Endothelial cell of umbilical vein (primary cell): ENCODE results near the gene BST2.

Experiments used
- EZH2 ChIP-seq: IDR thresholded peaks from 2 replicates; pipeline ENCODE4 v1.6.1; 2012; ENCODE audit warnings: borderline replicate concordance, low read depth, mild to moderate bottlenecking, moderate library complexity, low read length, inconsistent platforms; ENCODE audit not compliant: severe bottlenecking
- FOS ChIP-seq: IDR thresholded peaks from 2 replicates; pipeline ENCODE4 v1.6.1; 2011; ENCODE audit warnings: mild to moderate bottlenecking, low read length, moderate library complexity, borderline replicate concordance; ENCODE audit not compliant: insufficient read depth
- POLR2A ChIP-seq: IDR thresholded peaks from 2 replicates; pipeline ENCODE4 v1.6.1; 2012; ENCODE audit warnings: low read depth, mild to moderate bottlenecking, control low read depth, low read length
- POLR2AphosphoS5 ChIP-seq: IDR thresholded peaks from 2 replicates; pipeline ENCODE4 v1.6.1; 2012; ENCODE audit warnings: low read depth, mild to moderate bottlenecking, control low read depth, low read length, moderate library complexity; ENCODE audit not compliant: insufficient read depth
- TF ChIP-seq, protein P1 (sequence below), 2 donors: IDR thresholded peaks; 1 replicate in 1 of 2; 2 replicates in 1 of 2; pipeline ENCODE4 v1.5.1; 2011; ENCODE audit warnings: low read length in 2 of 2, mild to moderate bottlenecking in 2 of 2, moderate library complexity in 2 of 2, control low read depth in 1 of 2, inconsistent platforms in 1 of 2, low read depth in 1 of 2; ENCODE audit not compliant: insufficient read depth in 1 of 2; ENCODE audit errors: extremely low read depth in 1 of 2
- TF ChIP-seq, protein P2 (sequence below): IDR thresholded peaks from 2 replicates; pipeline ENCODE4 v1.6.1; 2011; ENCODE audit not compliant: insufficient read depth, insufficient read length

DNA sequence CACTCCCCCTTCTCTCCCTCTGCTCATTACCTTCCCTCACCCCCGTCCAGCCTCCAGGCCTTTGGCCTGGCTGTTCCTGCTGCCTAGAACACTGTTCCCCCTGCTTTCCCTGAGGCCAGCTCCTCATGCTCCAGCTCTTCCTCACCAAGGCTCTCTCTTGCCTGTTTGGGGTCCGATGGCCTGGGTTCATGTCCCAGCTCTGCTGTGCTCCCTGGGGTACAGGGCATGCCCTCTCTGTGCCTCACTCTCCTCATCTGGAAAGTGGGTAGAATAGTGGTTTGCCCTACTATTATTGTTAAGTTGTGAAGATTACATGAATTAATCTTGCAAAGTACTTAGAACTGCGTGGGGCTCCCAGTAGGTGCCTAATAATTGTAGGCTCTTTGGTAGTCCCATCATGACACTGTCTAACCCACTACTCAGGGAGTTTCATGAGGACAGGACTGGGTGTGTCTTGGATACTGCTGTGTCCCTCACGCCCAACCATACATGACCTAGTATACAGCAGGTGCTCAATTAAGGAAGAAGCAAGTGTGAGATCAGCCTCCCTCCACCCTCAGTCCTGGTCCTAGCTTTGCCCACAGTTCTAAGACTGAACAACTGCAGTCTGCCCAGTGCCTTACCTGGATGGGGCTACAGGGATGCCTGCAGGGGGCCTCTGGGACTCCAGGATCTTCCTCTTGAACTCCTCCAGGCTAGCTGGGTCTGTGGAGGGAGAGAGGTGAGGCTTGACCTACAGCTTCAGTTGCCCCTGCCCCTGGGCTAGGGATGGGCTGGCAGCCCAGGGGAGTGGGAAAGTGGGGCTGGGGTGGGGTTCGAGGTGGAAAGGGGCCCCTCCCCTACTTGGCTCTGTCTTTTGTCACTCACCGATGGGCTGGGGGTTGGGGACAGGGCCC lies 45.3 kb downstream of the BST2 start:
- TF ChIP-seq, protein P1, sequence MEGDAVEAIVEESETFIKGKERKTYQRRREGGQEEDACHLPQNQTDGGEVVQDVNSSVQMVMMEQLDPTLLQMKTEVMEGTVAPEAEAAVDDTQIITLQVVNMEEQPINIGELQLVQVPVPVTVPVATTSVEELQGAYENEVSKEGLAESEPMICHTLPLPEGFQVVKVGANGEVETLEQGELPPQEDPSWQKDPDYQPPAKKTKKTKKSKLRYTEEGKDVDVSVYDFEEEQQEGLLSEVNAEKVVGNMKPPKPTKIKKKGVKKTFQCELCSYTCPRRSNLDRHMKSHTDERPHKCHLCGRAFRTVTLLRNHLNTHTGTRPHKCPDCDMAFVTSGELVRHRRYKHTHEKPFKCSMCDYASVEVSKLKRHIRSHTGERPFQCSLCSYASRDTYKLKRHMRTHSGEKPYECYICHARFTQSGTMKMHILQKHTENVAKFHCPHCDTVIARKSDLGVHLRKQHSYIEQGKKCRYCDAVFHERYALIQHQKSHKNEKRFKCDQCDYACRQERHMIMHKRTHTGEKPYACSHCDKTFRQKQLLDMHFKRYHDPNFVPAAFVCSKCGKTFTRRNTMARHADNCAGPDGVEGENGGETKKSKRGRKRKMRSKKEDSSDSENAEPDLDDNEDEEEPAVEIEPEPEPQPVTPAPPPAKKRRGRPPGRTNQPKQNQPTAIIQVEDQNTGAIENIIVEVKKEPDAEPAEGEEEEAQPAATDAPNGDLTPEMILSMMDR (IDR thresholded peaks at IDR 0.05; ENCODE audit: extremely low read depth in 1 of 2, insufficient read depth in 1 of 2, low read depth in 1 of 2, low read length in 2 of 2), result no peak
- TF ChIP-seq POLR2A (no peak), POLR2AphosphoS5 (no peak), FOS (no peak), EZH2 (no peak)
- TF ChIP-seq, protein P2, sequence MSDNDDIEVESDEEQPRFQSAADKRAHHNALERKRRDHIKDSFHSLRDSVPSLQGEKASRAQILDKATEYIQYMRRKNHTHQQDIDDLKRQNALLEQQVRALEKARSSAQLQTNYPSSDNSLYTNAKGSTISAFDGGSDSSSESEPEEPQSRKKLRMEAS, result no peak
